Measurements from ENCODE around the gene CPB1.

Gene CPB1

DNA sequence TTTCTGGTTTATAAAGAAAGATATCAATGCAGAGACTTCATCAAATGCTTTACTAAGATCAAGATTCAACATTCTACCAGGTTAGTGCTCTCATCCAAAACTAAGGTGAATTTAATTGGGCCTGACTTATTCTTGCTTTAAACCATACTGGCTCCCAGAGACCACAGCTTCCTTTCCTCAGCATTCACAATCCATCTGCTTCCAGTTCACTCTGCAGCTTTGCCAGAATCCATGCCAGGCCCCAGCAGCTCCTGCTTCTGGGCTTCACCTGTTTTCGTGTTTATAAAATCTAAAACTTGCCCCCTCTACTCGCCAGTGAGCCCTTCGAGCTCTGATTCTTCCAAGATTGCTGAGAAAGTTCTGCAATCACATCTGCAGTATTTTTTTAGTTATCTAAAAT, 2.3 kb downstream of the CPB1 start:
- no peak for FAIRE-seq
- no peak for DNase-seq (ENCODE audit: low spot score)

DNA sequence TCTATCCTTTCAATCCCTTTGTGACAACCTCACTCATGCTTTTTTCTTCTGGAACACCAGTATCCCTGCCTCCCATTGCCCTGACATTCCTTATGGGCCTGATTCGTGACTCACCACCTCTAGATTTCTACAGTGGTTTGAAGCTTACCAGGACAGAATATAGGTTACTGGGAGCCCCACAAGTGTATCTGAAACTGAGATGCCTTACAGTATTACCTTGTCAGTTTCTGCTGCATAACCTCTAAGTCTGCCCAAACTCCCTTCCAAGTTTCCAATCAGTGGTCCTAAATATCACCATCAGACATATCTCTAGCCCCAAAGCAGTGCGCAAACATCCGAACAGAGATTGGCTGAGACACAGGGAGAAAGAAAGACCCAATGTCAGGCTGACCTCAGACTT, 5.6 kb downstream of the CPB1 start:
- no peak for FAIRE-seq
- no peak for DNase-seq (ENCODE audit: low spot score)

DNA sequence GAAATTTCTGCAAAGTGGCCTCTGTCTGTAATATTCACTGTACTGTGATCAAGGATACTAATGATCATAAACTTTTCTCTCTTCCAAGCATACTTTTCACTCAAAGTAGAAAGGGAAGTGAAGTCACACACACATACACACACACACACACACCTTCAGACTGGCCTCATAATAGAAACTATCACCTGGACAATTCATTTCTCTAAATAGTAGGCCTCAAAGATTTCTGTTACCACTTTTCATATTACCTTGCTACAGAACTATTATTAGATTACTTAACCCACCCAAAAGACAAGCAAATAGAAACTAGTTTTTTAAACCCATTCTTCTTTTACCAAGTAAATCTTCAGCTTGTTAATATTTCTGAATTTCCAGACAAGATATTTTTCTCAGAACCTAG, 12.2 kb downstream of the CPB1 start:
- FAIRE-seq, result no peak
- DNase-seq (ENCODE audit: low spot score), result no peak

DNA sequence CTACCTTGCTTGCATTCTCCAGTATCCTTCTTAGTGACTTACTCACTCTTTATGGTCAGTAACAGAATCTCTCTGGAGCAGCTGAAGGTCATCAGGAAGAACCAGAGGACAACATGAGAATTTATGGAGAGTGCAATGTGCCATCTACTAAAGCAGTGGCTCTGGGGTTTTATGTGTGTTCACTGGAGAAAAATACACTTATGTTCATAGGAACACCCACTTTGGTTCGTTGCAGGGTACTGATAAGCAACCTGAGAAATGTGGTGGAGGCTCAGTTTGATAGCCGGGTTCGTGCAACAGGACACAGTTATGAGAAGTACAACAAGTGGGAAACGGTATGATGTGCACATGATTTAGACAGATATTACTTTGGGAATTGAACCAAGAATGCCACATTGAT, 12.8 kb downstream of the CPB1 start:
- no peak for DNase-seq (ENCODE audit: low spot score)
- FAIRE-seq, result no peak

DNA sequence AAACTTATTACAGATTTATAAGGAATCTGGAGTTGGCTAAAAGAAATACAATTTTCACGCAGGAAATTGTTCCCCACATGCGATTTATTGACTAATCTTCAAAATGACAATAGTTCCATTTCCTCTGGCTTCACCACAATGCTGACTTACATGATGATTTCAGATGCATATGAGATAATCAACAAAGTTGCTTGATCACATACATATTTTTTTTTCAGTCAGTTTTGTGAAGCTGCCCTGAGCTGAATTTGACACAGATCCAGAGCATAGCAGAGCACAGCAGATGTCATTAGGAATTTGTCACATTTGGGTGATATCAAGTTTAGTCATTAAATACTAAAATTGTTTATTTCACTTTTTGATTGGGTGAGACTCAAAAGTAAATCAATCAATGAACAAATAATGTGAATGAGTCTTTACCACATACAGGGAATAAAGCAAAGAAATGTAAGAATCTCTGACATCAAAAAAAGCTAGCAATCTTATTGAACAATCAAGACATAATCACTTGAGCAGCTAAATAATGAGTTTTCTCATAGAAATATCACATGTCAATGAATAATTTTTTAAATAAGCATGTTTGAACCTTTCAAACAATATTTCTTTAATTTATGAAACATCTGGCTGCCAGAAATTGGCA, 18.3 kb downstream of the CPB1 start:
- no peak for DNase-seq (ENCODE audit: low spot score)
- no peak for FAIRE-seq

DNA sequence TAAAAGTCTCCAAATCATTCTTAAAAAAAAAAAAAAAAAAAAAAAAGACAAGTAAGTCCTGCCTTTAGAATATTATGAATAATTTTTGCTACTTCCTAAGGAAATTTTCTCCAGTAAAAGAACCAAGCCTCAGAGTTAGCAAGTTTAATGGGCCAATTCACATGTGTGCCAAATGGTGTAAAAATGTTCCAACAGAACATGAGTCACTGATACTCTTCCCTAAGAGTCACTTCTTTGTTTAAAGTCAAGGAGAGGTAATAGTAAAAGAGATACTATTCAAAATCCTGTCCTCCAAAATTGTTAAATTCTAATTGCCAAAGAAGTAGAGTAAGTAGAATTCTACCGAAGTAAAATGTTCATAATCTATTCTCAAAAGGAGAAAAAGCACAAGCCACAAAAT, 19.7 kb downstream of the CPB1 start:
- no peak for FAIRE-seq
- DNase-seq (ENCODE audit: low spot score), result no peak

DNA sequence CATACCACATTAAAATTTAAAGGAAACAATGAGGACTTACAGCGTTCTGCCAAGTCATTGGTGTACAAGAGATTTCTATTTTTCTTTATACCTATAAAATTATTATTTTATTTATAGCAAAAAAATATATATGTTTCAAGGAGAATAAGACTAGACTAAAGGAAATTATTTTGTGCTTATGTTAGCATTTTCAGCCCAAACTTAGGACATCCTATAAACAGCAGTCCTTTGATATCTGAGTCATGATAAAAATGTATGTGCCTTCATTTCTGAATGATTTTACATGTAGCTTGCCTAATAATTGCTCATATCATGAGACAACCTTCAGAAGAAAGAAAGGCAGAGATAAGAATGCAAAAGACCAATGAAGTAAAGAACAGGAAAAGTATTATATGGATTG, 20.8 kb downstream of the CPB1 start:
- FAIRE-seq (no peak), DNase-seq (ENCODE audit: low spot score) (no peak)

DNA sequence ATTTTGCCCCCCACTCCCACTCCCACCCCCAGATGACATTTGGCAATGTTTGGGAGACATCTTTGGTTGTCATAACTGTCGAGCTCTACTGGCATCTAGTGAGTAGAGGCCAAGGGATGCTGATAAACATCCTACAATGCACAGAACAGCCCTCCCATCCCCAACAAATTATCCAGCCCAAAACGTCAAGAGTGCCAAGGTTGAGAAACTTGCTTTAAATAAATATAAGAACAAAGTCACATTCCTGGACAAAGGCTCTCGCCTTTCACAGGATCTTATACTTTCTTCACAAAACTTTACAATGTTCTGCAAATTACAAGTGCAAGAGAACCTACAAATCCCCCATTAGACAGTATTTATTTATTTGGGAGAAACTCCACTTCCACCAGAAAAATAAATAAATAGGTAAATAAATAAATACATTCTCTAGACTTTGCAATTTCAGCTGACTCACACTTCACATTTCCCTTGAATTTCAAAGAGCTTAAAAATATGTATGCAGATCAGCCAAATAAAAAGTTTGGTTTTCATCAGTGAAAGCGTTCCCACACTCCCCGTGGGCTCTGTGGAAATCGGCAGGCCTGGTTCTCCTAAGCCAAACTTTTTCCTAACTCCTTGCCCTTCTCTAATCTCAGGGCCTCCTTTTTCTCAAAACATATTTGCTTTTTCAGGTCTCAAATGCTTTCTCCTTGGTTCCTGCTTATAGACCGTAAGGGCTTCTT, 24.8 kb downstream of the CPB1 start:
- DNase-seq (ENCODE audit: low spot score), result no peak
- FAIRE-seq, result no peak

DNA sequence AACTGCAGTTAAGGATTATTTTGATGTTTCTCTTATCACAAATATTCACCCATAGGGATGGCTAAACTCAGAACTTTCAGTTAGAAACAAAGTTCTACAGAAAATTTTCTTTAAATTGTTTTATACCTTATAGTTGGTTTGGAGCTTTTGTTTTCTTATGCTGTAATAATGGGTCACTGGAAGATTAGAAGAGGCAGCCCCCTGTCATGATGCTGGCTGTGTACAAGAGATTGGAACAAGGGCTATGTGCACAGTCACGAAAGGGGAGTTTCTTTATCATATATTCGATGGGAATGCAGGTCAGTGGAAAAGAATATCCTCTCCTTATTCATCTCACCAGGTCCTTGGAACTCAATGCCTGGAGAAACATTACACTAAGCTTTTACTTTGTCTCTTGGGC, 25.5 kb downstream of the CPB1 start:
- FAIRE-seq (no peak), DNase-seq (ENCODE audit: low spot score) (no peak)

DNA sequence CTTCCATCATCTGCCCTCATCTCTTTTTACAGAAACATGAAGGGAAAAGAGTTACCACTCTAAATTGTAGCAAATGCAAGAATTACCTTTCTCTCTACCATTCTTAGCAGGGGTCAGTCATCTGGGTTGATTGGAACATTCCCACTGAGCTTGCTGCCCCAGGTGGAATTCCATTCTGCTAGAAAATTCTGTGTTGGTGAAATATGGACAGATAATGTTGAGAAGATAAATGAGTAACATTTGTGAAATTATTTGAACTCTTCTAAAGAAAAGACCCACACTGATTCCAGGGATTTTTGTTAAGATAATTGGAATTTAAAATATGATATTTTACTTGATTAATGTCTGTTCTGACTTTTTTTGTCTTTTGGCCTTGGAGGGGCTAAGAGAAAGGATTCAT, 26.4 kb downstream of the CPB1 start:
- DNase-seq (ENCODE audit: low spot score) (no peak), FAIRE-seq (no peak)

DNA sequence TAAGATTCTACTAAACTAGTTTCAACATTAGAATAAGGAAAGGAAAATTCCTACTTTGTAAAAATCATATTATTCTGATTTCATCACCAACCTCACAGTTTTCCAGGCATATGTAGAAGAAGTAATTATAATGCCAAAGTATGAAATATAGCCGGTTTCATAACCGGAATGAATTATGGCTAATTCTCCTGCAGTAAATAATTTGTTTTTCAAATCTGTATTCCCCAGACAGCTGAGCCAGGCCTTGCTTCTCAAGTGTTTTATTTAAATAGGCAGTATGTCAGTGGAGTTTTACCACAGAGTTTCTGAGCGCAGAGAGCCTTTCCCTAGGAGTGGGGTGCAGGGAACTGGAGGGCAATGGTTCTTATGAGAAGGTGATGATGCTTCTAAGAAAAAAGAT, 28.8 kb downstream of the CPB1 start:
- no peak for FAIRE-seq
- no peak for DNase-seq (ENCODE audit: low spot score)

DNA sequence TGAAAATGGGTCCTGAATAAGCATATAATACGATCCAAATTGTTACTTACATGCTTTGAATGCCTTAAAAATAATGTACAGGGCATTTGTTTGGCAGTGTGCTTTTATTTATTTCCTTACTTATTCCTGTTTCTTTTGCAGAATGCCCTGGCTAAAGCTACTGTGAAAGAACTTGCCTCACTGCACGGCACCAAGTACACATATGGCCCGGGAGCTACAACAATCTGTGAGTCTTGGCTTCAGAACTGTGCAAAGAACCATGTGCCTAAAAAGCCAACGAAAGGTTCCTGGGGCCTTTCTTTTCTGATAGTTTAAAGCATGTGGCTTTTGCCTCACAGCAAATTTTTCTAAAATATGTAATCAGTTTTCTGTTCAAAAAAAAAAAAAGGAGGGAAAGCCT, 29.7 kb downstream of the CPB1 start:
- no peak for FAIRE-seq

DNA sequence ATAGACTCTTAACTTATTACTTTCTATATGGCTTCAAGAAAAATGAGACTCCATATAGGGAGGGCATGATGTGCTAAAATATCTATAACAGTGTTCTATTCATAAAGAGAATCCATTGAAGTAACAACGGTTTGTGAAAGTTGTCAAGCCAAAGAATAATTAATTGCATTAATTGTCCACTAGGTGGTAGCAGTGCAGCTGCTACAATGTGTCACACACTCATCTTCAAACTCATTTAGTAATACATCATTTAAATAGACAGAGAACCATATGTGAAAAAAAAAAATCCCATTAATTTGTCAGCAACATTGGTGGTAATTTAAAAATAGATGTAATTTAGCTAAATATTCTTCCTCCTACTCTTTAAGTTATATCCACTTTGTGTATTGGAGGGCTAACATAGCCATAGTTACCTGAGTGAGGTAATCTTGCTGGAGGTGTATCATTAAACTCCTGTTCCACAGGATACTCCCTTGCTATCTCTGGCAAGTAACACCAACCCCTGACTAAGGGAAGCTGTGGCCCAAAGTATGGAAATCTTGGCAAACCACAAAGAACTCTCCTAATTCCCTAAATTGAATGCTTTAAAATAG, 33.8 kb downstream of the CPB1 start:
- FAIRE-seq, result no peak
- peak; percentile 19 for DNase-seq (ENCODE audit: low spot score)

More for the DNA sequence above, 29.7 kb downstream of the CPB1 start:
- no peak for DNase-seq (ENCODE audit: low spot score)

DNA sequence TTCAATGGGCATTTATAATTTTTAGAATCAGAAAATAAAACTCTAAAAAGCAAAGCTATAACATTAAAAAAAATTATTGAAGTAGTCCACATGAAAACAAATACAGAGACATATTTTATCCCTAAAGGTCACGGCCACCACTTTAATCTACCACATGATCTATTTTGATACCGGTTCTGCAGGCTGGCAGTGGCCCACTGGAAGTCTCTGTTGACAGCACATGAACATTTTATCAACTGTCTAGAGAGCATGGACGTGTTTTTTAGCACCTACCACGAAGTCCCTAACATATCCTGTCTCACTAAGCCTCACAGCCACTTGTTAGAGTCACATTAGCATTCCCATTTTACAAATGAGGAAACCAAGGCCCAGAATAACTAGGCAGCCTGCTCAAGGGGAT, 35.7 kb downstream of the CPB1 start:
- FAIRE-seq (no peak), DNase-seq (ENCODE audit: low spot score) (no peak)

DNA sequence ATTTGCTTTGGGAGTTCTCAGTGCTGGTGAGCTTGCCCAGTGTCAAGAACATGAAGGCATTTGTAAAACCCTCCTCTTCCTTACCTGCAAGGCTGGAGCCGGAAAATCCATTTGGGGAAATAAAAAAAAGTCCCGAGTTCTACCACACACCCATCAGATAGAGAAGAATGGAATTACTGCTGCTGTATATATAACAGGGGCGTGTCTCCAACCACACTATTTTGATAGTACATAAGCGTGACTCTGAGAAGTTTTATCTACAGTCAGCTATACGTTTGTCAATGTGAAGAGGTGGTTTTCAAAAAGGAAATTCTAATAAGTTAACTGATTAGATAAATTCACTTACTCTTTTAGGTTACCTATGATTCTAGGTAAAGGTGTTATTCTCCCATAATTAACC, 36.2 kb downstream of the CPB1 start:
- DNase-seq (ENCODE audit: low spot score) (no peak), FAIRE-seq (no peak)

DNA sequence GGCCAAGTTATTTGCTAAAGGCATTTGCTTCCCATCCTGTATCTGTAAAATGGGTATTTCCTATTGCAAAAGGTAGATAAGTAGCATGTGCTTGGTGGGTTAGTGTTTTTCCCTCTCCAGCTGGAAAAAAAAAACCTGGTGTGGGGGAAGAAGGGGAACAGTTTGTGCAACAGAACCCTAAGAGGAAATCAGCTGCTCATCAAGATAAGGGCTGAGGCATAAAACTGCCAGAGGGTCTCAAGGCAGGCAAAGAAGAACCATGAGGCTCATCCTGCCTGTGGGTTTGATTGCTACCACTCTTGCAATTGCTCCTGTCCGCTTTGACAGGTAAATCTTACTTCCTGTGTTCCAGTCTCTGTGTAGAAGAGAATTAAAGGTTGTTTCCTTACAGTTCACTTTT, 37.4 kb downstream of the CPB1 start, which contains the start of gene CPA3:
TSS of gene CPA3 (plus strand) at position 248 of the 400 bp plus-strand sequence. CDS start at position 260, 12 bp downstream.
- FAIRE-seq (no peak), DNase-seq (ENCODE audit: low spot score) (no peak)

DNA sequence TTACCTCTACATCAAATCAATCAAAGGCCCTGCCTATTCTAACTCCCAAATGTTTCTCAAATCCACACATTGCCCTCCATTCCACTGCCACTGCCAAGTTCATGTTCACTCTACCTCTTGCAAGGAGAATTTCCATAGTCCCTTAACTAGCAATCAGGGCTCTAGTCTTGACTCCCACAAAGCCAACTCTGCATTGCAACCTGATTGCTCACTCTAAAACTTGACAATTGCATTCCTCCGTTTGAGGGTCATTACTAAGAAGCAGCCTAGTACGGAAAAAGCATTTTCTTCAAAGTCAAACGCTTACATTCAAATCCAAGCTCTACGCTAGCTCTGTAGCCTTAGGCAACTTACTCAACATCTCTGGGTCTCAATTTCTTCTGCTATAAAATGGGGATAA, 38.6 kb downstream of the CPB1 start:
- FAIRE-seq (no peak), DNase-seq (ENCODE audit: low spot score) (peak; percentile 20)

DNA sequence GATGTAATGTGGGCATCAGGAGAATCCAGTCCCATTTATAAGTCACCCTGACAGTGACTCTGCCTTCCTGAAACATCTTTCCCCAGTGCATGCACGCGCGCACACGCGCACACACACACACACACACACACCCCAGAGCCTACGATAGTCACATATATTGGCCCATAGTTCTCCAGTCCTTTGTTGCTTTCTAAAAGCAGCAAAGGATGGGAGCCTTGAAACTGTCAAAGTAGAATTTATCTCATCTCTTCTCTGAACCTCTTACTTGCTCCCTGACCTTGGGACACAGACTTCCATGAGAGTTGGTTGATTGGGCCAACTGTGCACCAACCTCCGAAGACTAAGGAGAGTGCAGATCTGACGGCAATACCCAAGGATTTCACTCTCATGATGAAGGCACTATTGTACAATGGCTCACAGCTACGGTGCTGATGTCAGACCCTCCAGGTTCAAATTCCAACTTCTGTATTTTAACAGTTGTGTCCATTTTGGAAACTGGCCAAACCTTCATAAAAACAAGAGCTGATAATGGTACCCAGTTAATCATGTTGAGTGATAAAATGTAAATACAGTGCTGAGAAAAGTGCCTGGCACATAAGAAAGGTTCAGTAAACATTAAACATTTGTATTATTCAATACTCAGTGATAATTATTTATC, 45.8 kb downstream of the CPB1 start:
- no peak for FAIRE-seq
- no peak for DNase-seq (ENCODE audit: low spot score)

DNA sequence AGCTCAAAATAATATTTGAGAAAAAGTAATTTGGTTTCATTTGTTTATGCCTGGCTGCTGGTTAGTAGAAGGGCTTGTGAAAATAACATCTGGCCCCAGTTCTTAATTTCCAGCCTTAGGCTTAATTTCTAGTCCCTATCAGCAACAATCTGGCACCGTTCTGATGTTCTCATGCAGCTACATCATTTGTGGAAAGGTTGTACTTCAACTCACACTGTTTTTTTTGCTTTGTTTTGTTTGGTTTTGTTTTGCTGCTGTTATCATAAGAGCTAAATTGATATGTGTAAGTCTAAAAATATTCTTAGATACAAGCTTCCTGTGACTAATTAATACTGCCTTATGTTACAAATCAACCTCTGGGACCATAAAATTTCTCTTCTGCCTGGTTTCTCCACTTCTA, 46.4 kb downstream of the CPB1 start:
- no peak for DNase-seq (ENCODE audit: low spot score)
- FAIRE-seq, result no peak

DNA sequence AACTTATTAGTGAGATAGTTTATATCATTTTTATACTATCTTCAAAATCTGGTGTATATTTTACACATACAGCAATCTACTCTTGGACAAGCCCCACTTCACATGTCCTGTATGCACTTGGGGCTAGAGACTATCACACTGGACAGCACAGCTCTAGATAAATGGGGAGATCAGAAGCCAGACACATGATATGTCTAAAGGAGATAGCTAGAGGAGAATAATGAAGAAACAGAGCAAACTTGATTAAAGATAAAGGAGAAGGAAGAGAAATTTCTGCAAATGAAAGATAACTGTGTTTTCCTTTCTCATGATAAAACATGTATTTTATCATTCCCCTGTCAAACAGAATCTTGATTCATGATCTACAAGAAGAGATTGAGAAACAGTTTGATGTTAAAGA, 50.5 kb downstream of the CPB1 start:
- FAIRE-seq (no peak), DNase-seq (ENCODE audit: low spot score) (no peak)

DNA sequence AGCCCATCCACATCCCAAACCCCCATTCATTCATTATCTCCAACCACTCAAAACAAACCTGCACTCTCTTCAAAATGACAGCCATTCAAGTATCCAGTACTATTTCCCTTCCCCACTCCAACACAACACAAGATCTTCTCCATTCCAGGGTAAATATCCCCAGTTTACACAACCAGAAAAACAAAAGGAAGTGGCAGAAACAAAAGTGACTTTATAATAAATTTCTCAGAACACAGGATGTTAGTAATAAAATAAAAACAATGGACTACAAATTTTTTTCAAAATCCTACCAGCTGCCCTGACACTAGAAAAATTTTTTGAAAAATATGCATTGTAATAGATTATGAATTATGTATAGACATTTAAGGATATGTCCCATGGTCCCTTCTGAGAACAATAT, 51.6 kb downstream of the CPB1 start:
- DNase-seq (ENCODE audit: low spot score), result no peak
- no peak for FAIRE-seq

DNA sequence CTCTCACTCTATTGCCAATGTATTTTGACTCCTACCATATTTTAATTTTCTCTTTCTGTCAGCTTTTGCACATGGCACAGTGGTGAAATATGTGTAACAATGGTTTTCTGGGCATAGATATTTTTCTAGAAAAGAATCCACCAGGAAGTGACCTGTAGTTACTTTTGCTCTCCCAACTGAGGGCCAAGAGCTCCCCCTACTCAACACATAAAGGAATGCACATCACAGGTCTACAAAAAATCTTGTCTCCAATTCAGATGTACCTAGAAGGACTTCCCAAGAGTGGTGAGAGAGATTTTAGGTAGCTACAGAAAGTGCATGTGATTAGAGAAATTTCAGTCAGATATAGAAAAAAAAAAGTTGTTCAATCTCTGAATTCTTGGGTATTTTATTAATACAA, 53.1 kb downstream of the CPB1 start:
- FAIRE-seq (no peak), DNase-seq (ENCODE audit: low spot score) (peak; percentile 10)

All from urothelium cell line (cell line).